ENCODE measurements around the gene NPB. TPM values are rescaled to one million over a fixed set of nuclear protein-coding genes. Genes with fewer than 3 reads are reported as not detected.

The NPB gene
- not detected in 2 replicates for polyA plus RNA-seq

DNA sequence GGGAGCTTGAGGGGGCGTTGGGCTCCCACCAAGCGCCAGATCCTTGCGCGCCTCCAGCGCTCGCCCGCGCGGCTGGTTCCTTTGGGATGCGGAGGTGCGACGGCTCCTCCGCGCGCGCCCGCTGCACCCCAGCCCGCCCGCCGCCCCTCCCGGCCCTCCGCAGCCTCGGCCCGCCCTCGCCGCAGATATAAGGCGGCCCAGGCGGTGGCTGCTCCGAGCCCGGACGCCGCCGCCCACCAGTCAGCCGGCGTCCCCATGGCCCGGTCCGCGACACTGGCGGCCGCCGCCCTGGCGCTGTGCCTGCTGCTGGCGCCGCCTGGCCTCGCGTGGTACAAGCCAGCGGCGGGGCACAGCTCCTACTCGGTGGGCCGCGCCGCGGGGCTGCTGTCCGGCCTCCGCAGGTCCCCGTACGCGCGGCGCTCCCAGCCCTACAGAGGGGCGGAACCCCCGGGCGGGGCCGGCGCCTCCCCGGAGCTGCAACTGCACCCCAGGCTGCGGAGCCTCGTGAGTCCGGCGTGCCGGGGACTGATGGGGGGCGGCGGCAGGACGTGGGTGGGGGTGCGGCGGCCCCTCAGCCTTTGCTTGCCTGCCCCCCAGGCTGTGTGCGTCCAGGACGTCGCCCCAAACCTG is at the start of gene NPB:
Gene NPB (plus strand): TSS at position 216 of the 630 bp plus-strand sequence. CDS start 40 bp downstream, at position 256.

DNA sequence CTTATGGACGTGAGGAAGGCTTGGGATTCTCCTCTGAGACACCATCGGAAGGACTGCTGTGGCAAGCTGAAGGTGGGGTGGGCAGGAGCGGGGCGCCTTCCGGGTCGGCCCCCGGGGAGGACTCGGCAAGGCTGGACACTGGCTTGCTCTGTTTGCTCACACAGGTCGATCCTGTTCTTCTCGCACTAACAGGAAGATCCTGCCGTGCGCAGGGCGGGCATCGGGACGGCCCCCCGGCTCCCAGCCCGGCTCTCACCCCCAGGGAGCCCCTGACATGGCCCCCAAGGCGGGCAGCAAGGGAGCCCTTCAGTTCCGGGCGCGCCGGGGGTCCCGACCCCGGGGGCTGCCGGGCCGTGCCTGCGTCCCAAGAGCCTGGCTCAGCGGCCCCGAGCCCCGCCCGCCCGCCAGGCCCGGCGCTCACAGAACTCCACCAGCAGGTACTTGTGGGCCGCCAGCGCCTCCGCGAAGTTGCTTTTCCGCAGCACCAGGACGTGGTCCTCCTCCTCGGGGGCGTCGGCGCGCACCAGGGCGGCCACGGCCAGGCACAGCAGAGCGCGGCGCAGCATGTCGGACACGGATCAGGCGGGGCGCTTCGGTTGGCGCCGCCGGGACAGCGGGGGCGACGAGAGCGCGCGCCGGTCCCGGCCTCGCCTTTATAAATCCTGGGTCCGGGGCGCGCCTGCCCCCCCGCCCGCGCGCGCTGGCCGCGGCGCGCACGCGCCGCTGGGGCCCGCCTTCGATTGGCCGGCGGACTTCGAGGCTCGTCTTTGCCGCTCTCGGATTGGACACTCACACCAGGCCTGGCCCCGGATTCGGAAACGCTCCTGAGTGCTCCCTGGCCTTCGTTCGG is 41.9 kb upstream of the NPB start, which contains the start of gene P4HB:
Gene P4HB (minus strand): TSS at position 630 of the 850 bp plus-strand sequence. CDS start 64 bp downstream, at position 566.

DNA sequence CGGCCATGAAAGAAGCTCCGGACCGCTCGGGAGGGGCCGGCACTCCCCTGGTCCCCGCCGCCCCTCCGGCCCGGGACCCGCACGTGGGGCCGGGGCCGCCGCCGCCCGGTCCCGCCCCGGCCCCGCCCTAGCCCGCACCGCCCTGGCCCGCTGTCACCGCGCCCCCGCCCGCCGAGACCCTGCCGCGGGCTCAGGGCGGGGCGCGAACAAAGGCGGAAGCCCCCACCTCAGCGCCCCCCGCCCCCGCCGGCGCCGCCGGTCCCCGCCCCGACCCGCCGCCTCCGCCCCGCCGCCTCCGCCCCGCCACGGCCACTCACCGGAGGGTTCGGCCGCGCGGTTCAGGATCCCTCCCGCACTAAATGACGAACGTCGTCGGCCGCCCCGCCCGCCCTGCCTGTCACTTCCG is 31.1 kb upstream of the NPB start, which contains the start of gene ARHGDIA:
Gene ARHGDIA (minus strand): TSS at position 357 of the 406 bp plus-strand sequence. CDS start 1,407 bp downstream, outside the sequence.

DNA sequence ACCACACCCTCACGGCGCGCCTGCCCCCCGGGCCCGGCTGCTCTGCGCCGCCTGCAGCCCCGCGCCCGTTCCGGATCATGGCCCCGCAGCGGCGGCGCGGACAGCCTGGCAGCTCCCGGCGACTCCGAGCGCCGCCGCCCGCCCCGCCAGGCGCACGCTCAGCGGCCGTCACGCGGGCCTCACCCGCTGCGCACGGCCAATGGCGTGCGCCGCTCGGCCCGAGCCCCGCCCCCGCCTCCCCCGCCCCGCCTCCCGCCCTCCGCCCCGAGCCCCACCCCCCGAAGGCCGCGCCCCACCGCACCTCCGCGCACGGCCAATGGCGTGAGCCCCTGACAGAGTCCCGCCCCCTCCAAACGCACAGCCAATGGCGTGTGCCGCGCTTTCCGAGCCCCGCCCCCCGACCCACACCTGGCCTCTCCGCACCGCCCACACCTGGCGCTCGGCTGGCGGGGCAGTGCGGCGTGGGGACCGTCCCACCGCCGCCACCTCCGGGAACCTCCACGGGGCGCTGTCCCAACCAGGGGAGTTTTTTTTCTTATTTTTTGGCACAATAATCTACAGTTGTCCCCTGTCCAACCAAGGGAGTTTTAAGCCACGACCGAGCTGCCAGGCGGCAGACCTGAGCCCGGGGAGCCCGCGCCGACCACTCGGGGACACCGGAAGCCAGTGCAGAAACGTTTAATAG is 9.4 kb downstream of the NPB start, which contains the start of gene PCYT2:
Gene PCYT2 (minus strand): TSS at position 123 of the 685 bp plus-strand sequence. CDS start 44 bp downstream, at position 79.

DNA sequence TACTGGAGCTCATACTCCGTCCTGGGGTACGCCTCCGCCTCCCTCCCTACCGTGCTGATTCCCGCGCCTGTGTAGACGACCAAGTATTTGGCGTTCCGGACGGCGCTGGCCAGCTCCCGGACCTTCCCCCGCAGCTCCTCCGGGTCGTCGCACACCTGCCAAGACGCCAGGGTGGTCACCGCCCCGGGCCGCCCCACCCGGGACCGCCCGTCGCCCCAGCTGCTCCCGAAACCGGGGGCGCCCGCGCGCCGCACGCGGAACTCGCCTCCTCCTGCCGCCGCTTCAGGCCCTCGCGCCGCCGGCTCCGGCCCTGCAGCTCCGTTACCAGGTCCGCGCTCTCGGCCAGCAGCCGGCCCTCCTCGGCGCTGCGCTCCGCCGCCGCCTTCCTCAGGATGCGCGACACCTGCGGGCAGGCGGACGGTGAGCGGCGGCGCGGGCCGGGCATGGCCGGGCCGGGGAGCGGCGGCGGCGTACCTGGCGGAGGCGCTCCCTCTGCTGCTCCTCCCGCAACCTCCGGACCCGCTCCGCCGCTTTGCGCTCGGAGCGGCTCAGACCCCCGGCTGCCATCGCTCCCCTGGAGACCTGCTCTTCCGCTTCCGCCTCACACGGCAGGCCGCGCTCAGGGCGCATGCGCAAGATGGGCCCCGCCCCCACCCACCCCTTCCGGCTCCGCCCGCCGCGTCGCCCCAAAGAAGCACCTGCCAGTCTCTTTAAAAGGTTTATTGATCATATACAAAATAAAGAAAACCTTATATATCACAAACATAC is 15.7 kb downstream of the NPB start, which contains the start of gene SIRT7:
Gene SIRT7 (minus strand): TSS at position 612 of the 768 bp plus-strand sequence. CDS start 45 bp downstream, at position 567.

DNA sequence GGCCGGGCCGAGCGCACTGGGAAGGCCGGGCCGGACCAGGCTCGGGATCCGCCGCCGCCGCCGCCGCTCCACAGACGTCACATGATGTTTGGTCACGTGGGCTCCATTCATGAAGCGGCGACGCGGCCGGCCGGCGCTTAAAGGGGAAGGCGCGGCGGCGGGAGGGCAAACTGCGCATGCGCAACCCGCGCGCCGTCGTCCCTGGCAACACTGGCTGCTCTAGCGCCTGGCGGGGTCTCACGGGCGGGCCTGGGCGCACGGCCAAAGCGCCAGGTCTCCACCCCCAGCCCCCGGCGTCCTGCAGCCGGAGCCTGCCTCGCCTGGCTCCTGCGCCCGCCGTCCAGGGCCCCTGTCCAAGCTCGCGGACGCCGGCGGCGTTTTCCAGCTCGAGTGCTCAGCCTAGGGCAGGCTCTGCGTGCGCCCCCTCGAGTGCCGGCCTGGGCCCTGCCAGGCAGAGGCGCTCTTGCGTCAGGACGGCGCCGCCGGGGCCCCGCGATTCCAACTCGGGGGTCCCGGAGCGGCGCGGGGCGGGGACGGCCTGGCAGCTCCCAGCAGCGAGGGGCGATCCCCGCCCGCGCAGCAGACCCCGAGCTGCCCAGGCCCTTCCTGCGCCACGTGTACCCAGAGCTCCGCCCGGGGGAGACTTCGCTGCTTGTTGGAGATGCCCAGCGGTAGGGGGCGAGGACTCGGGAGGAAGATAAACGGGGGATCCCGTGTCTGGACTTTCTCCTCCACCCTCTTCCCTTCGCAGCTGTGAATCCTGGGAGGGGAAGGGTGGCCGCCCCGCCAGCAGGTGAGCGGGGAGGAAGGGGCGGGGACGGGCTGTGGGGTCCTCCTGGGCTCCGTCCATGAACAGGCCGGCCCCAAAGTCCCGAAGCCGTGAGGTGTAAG is 25.9 kb downstream of the NPB start, which contains the start of gene MAFG:
Gene MAFG (minus strand): TSS at position 83 of the 891 bp plus-strand sequence. CDS start 4,550 bp downstream, outside the sequence.

DNA sequence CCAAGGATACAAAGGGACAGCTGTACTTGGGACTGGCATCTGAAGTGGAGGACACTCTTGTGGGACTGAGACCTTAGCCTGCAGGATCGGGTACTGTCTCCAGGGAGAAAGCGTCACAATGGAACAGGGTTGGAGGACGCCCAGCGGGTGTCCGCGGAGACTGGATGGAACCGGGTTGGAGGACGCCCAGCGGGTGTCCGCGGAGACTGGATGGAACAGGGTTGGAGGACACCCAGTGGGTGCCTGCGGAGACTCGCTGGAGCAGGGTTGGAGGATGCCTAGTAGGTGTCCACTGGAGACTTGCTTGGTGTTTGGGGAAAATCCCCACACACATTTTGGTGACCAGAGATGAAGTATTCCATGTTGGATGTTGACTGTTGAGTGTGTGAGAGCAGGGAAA is 45.2 kb downstream of the NPB start, which contains the start of gene MYADML2:
Gene MYADML2 (minus strand): TSS at position 45 of the 400 bp plus-strand sequence. CDS start 5,492 bp downstream, outside the sequence.

Other genes starting within 250 kb of the NPB start
- not detected in 2 replicates for gene PDE6G, start 245.7 kb upstream of the NPB start, polyA plus RNA-seq
- gene OXLD1, start 235.6 kb upstream of the NPB start, polyA plus RNA-seq, result 5.8 and 21.7 TPM in 2 replicates
- gene CCDC137, start 235.5 kb upstream of the NPB start, polyA plus RNA-seq, result 2.8 and 4.6 TPM in 2 replicates
- 43.8 and 47.4 TPM in 2 replicates for gene ARL16, start 218.4 kb upstream of the NPB start, polyA plus RNA-seq
- 6.0 and 6.1 TPM in 2 replicates for gene HGS, start 218.2 kb upstream of the NPB start, polyA plus RNA-seq
- gene MRPL12, start 198.9 kb upstream of the NPB start, polyA plus RNA-seq, result 2.6 and 10.2 TPM in 2 replicates
- 0.13 TPM in 1 of 2 replicates, not detected in the other for gene SLC25A10, start 190.0 kb upstream of the NPB start, polyA plus RNA-seq
- not detected in 2 replicates for gene GCGR, start 98.1 kb upstream of the NPB start, polyA plus RNA-seq
- gene MCRIP1, start 68.9 kb upstream of the NPB start, polyA plus RNA-seq, result 15.2 TPM in 2 replicates
- gene PPP1R27, start 67.2 kb upstream of the NPB start, polyA plus RNA-seq, result not detected in 2 replicates
- gene P4HB, start 41.7 kb upstream of the NPB start, polyA plus RNA-seq, result 16.9 and 26.2 TPM in 2 replicates
- gene ARHGDIA, start 30.9 kb upstream of the NPB start, polyA plus RNA-seq, result 17.8 and 18.9 TPM in 2 replicates
- gene ALYREF, start 10.7 kb upstream of the NPB start, polyA plus RNA-seq, result 2.3 and 3.9 TPM in 2 replicates
- 151 and 201 TPM in 2 replicates for gene ANAPC11, start 10.5 kb upstream of the NPB start, polyA plus RNA-seq
- 1.5 and 1.6 TPM in 2 replicates for gene PCYT2, start 9.2 kb downstream of the NPB start, polyA plus RNA-seq
- gene SIRT7, start 15.9 kb downstream of the NPB start, polyA plus RNA-seq, result 2.1 and 2.4 TPM in 2 replicates
- gene MAFG, start 25.5 kb downstream of the NPB start, polyA plus RNA-seq, result 3.9 and 7.6 TPM in 2 replicates
- gene PYCR1, start 35.1 kb downstream of the NPB start, polyA plus RNA-seq, result 1.6 TPM in 1 of 2 replicates, not detected in the other
- gene MYADML2, start 45.0 kb downstream of the NPB start, polyA plus RNA-seq, result 0.26 and 0.84 TPM in 2 replicates
- gene NOTUM, start 58.9 kb downstream of the NPB start, polyA plus RNA-seq, result not detected in 2 replicates
- 1.0 and 6.4 TPM in 2 replicates for gene ASPSCR1, start 75.4 kb downstream of the NPB start, polyA plus RNA-seq
- gene CENPX, start 120.6 kb downstream of the NPB start, polyA plus RNA-seq, result 33.3 and 49.2 TPM in 2 replicates
- gene LRRC45, start 121.1 kb downstream of the NPB start, polyA plus RNA-seq, result not detected in 2 replicates
- gene RAC3, start 129.4 kb downstream of the NPB start, polyA plus RNA-seq, result not detected in 2 replicates
- 74.0 and 147 TPM in 2 replicates for gene DCXR, start 135.5 kb downstream of the NPB start, polyA plus RNA-seq
- 1.4 and 2.1 TPM in 2 replicates for gene RFNG, start 149.6 kb downstream of the NPB start, polyA plus RNA-seq
- gene GPS1, start 149.7 kb downstream of the NPB start, polyA plus RNA-seq, result 29.3 and 31.1 TPM in 2 replicates
- 11.3 and 13.6 TPM in 2 replicates for gene DUS1L, start 163.6 kb downstream of the NPB start, polyA plus RNA-seq
- 0.54 and 0.66 TPM in 2 replicates for gene FASN, start 196.0 kb downstream of the NPB start, polyA plus RNA-seq